CD4-positive, alpha-beta T cell treated with Interleukin-4 for 1 hour (primary cell): ENCODE data around the gene ARVCF.

Experiments used
- DNase-seq, 2 donors: peaks; one replicate each; pipeline ENCODE4 v3.0.0-alpha.2; 2020 to 2022

The ARVCF gene

DNA sequence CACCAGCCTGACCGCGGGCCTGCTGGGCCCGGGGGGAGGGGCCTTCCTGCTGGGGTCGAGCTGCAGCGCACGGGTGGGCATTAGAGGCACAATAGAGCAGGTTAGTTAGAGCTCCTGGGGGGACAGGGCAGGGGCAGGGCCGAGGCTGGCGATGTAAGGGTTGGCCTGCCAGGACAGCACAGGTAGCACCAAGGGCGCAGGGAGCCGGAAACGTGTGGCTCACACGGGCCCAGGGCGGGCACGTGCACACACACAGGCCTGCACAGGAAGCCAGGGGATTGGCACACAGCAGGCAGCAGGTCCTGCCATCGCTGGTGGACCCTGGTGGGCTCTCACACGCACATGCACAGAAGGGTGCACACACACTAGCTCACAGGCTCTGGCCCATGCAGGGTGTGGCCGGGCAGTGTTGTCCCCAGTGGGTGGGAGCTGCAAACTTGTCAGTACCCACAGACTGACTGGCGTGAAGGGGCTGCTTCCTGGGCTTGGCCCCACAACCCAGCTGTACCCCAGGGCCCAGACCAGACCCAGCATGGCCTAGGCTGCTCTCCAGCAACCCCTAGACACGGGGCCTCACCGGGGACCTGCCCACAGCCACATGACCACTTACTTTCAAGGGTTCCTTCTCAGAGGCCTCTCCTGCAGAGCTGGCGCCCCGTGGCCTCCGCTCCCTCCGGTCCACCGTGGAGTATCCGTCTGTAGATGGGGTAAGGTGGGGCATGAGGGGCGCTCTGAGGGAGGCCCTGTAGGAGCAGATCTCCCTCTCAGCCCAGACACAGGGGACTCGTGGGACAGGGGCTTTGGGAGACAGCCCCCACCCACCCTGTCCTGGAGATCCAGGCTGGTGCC, 45.1 kb downstream of the ARVCF start:
- DNase-seq, result no peak

- peak; percentile 72 to 78 for DNase-seq
These were observed 45.9 kb downstream of the ARVCF start for GRCh38 chr22:19970479-19971275.

DNA sequence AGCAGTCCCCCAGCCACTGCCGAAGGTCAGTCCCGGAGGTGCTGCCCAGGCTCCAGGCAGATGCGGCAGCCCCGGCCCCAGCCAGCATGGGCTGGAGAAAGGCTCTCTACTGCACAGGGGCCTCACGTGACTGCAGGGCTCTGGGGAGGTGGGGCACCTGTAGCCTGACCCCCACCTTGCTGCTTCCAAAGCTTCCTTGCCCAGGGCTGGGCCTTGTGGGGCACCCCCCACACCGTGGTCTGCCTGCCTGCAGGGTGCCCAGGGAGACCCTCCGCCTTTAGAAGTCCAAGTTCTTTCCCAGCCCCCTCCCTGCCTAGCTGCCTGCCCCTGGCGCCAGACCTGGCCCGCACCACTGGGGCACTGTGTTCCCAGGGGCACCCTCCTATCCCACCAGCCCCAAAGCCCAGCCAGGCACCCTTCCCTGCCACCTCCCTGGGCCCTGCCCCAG, 46.6 kb downstream of the ARVCF start:
- no peak for DNase-seq

GRCh38 chr22:19969141-19969928, 47.3 kb downstream of the ARVCF start:
- DNase-seq, result no peak

DNA sequence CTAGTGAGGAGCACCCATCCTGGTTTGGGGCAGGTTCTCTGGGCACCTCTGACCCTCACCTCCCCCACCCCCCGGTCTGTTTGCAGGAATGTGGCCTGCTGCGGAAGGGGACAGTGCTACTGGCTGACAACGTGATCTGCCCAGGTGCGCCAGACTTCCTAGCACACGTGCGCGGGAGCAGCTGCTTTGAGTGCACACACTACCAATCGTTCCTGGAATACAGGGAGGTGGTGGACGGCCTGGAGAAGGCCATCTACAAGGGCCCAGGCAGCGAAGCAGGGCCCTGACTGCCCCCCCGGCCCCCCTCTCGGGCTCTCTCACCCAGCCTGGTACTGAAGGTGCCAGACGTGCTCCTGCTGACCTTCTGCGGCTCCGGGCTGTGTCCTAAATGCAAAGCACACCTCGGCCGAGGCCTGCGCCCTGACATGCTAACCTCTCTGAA, 48.2 kb downstream of the ARVCF start:
- DNase-seq, result no peak

- no peak for DNase-seq
These were observed 48.7 kb downstream of the ARVCF start for GRCh38 chr22:19967850-19968449.

GRCh38 chr22:19966908-19967750, 49.5 kb downstream of the ARVCF start:
- no peak for DNase-seq

DNA sequence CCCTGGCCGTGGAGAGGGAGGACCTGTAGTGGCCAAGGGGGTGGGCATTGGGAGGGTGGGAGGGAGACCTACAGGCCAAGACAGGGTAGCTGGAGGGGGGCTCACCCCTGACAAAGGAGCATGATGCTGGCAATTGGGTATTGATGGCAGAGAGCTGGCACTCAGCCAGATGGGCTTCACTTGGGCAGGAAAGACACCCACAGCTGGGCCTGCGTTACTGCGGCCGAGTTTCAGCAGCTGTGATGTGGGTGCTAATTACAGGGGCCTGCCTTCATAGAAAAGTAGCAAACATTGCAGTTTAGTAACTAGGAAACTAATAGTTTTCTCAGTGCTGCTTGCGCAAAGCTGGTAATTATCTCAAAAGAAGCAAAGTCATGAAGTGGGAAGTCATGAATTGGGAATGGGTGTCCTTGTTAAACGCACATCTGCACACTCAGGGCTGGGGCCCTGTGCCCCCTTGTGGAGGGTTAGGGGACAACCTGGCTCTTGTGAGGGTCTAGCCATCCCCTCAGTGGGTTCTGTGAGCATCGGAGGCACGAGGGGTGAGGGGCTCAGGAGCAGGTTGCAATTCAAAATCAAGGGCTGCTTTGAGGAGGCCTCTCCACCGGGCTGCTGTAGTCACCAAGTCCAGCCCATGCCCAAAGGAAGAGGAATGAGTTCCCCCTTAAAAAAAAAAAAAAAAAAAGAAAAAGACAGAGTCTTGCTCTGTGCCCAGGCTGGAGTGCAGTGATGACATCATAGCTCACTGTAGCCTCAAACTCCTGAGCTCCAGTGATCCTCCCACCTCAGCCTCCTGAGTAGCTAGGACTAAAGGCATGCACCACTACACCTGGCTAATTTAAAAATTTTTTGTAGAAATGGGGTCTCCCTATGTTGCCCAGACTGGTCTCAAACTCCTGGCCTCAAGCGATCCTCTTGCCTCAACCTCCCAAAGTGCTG, 50.6 kb downstream of the ARVCF start:
- no peak for DNase-seq

- no peak for DNase-seq
These were observed 51.8 kb downstream of the ARVCF start for GRCh38 chr22:19964701-19965386.

- DNase-seq, result no peak
These were observed 52.6 kb downstream of the ARVCF start for GRCh38 chr22:19963863-19964642.

- DNase-seq, result no peak
These were observed 53.5 kb downstream of the ARVCF start for GRCh38 chr22:19962909-19963806.

- DNase-seq, result peak; percentile 47 to 51
These were observed 54.2 kb downstream of the ARVCF start for GRCh38 chr22:19962246-19962908.

- DNase-seq, result no peak
These were observed 54.8 kb downstream of the ARVCF start for GRCh38 chr22:19961868-19962245.

DNA sequence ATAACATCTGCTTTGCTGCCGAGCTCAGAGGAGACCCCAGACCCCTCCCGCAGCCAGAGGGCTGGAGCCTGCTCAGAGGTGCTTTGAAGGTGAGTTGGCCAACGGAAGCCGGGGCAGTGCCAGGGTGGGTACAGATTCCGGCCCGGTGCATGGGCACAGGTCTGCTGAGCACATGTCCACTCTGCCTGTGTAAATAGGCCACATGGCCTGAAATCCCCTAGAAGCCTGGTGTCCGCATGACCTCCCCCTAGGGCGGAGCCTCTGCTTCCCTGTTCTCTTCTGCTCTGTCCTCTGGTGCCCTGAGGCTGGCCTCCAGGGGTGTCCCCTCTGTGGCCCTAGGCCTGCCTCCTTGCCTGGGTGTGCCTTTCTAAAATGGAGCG, 55.4 kb downstream of the ARVCF start:
- DNase-seq, result no peak

DNA sequence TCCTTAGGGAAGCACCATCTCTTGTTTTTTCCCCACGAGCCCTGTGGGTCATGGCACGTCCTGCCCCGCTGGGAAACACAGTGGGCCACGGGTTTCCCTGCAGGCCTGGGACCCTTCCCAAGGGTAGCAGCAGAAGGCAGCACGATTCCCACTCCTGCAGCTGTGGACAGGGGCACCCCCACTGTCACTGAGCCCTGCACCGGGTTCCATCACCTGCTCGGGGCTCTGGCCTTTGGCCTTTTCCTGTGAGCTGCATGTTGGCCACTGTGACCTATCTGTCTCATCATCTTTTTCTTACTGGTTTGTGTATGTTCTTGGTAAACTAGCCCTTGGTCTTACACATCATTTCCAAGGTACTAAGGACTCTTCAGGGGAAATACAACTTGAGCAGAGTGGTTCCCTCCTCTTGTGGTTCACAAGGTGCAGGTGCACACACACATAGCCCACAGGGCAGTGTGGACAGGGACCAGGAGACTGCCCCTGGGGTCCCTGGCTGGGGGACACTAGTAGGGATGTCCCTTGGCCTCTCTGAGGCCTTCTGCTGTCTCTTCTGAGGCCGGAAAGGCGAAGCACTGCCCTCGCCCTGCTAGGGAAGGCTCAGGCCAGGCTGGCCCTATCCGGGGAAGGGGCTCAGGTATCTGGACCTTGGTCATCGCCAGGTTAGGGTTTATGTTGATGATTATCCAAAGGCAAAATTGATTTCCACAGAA, 56.0 kb downstream of the ARVCF start:
- no peak for DNase-seq

DNA sequence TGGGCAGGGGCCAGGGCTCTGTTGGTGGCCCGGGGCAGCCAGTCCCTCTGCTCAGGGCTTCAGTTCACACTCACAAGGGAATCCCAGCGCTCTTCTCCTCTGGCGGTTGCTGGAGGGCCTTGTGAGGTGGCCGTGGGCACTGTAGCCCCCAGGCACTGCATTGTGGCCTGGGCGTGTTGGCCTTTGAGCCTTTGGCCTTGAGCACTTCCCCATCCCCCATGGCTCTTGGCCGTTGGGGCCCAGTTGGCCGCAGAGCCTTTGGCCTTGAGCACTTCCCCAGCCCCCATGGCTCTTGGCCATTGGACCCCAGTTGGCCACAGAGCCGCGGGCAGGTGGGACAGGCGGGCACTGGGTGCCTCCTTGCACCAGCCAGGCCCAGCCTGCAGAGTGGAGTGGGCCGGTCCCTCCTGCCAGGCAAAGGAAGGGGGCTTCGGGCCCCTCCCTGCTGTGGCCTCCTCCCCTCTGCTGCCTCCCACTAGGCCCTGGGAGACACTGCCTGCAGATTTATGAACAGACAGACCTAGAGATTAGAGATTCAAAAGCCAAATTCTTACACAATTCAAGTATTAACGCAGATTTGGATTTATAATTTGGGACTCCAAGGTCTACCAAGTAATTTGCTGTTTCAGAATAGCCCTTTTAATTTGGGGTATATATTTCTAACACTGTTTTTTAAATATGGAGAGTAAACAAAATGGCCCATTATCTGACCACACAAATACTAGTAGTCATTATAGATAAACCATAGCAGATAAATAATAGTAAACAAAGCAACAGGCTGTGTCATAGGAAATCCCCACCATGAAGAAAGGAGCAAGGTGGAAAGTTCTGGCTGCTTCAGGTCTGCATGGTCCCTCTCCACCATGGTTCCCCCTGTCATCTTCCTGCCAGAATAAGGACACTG, 56.8 kb downstream of the ARVCF start:
- DNase-seq, result no peak
